GM18508 (cell line): Measurements from ENCODE around the gene PTRH1.
"Not testable (repeated sequence)": the region's sequence is repeated elsewhere in the genome, so short reads cannot be mapped to it uniquely, and the experiment has no call there.

Experiments
- ATAC-seq: cut with Tn5 transposase; IDR thresholded peaks from one replicate; pipeline ENCODE4 v1.9.1; 2021; ENCODE audit warnings: moderate number of reproducible peaks; ENCODE audit not compliant: insufficient read depth, unreplicated experiment

Gene PTRH1, protein sequence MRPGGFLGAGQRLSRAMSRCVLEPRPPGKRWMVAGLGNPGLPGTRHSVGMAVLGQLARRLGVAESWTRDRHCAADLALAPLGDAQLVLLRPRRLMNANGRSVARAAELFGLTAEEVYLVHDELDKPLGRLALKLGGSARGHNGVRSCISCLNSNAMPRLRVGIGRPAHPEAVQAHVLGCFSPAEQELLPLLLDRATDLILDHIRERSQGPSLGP

DNA sequence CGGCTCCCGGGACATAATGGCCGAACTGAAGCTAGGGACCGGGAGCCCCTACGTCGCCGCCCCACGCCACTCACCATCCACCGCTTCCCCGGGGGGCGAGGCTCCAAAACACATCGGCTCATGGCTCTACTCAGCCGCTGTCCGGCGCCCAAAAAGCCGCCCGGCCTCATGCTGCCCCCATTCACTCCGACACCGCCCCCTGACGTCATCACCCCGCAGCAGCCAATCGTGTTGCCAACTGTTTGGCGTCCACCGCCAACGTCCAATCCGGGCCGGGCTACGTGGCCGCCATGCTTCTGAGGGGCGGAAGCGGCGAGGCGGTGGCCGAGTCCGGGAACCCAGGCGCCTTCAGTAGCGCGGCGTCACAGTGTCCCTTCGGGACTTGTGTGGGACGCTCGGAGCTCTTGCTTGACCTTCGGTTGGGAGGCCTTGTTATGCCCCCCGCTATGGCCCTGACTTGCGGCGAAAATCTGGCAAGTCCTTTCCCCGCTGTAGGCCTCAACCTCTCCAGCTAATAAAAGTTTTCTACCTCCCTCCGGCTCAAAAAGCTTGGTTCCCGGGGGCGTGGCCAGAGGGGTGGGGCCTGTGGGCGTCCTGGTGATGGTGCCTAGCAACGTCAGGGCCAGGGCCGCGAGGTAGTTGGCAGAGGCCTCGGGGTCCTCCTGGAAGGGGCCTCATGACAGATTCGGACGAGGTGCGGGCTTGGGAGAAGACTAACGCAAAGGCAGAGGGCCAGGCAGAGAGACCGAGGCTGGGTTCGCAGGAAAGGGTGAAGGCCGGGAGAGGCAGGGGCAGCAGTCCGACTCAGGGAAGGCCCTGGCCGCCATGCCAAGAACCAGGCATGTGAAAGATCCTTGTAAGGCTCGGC is at the start of gene PTRH1, which contains the start of gene TTC16:
Gene PTRH1 (minus strand): TSS at position 194 of the 868 bp plus-strand sequence. CDS start 24 bp downstream, at position 170.
Gene TTC16 (plus strand): TSS at position 610 of the 868 bp plus-strand sequence. CDS start 67 bp downstream, at position 677.
- ATAC-seq, result peak; percentile 58

DNA sequence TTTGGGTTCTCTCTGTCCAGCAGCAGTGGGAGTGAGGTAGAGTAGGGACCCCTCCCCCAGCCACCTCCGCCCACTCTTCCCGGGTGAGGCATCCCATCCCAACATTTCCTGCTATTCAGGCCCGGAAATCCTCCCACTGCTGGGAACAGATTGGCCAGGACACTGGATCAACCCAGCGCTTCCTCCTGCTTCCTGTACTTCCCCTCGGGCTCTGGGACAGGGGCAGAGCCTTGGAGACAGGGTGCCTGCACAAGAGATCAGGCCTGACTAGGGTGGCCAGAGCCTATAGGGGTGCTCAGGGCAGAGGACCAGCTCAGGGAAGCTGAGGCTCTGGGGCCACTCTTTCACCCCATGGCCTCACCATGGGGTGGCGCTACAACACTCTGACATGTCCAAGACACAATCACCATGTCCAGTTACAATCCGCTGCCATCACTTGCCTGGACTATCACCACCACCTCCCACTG is 48.5 kb upstream of the PTRH1 start:
- no peak for ATAC-seq

DNA sequence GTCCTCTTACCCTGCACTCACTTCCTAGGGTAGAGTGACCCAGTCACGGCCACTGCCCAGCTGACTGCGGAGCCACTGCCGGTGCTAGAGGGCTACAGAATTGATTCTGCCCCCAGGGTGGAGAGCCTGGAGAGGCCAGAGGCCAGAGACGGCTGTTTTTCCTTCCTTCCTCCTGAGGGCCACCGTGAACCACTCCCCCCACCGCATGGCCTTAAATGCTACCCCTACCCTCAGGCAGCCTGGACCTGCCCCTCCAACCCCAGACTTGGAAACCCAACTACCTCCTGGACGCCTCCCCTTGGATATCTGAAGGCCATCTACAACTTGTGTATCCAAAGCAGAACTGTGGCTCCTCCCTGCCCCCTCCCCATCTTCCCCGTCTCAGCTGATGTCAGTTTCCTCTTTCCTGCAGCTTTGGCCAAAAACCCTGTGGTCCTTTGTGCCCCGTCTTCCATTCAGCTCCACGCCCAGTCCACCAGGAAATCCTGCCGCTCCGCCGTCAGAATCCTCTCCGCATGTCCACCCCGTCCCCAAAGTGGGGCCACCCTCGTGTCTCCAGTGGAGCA is 46.7 kb upstream of the PTRH1 start:
- ATAC-seq, result no peak

DNA sequence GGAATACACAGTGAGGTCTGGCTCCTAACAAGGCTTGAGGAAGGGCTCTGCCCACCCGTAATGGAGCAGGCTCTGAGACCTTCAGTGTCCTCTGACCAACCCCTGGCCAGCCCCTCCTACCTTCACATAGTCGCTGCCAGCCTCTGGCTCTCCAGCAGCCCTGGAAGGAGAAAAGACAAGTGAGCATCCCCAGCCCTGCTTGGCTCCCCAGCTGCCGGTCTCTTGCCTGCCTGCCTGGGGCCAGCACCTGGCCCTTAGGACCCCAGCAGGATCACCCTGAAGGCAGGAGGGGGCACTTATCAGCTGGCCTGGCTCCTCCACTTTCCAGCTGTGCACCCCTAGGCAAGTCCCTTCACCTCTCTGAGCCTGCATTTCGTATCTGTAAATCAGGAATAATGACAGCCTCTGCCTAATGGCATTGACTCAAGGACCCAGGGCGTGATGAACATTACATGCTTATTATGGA is 46.1 kb upstream of the PTRH1 start:
- no peak for ATAC-seq

DNA sequence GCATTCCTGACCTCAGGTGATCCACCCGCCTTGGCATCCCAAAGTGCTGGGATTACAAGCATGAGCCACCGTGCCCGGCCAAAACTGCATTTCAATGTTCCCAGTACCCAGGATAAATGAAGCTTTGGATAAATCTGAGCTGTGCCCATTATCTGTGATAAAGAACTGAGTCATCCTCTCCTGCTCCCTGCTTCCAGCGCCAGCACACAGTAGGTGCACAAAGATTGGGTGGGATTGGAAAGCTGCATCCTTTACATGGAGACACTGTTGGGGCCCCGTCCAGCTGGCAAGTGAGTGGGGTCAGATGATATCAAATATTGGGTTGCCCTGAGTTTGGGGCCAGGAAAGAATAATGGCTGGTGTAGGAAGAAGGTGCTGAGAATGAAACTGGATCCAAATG is 45.6 kb upstream of the PTRH1 start:
- no peak for ATAC-seq

DNA sequence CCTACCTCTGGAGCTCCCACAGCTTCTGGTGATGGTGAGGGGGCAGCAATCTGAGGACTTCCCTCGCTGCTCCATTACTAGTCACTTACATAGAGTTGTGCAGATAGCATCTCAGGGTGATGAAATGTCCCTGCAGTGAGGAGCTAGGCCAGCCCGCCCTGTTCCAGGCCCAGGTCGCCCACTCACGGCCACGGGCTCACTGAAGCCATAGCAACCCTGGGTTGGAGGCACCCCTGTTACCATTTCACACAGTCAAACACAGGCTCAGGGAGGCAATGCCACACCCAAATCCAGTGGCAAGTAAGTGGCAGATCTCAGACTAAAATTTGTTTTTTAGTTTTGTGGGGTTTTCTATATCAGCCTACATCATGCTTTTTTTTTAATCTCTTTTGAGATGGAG is 43.4 kb upstream of the PTRH1 start:
- no peak for ATAC-seq

DNA sequence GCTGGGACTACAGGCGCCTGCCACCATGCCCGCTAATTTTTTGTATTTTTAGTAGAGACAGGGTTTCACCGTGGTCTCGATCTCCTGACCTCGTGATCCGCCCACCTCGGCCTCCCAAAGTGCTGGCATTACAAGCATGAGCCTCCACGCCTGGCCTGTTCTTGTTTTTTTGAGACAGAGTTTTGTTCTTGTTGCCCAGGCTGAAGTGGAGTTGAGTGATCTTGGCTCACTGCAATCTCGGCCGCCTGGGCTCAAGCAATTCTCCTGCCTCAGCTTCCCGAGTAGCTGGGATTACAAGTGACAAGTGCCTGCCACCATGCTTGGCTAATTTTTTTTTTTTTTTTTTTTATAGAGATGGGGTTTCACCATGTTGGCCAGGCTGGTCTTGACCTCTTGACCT is 41.3 kb upstream of the PTRH1 start:
- not testable (repeated sequence) for ATAC-seq

DNA sequence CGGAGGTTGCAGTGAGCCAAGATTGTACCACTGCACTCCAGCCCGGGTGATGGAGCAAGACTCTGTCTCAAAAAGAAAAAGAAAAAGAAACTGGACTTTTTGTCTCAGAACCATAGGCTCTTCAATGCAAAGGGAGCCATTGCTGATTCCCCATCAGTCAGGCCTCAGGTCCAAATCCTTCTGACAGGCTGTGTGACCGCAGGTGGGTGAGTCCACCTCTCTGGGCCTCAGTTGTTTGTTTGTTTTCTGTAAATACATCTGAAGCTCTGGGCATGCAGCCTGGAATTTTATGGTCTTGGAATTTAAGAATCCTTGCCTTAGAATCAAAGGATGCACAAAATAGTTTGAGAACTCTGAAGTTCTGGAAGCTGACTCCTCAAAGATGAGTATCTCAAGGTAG is 40.8 kb upstream of the PTRH1 start:
- no peak for ATAC-seq

DNA sequence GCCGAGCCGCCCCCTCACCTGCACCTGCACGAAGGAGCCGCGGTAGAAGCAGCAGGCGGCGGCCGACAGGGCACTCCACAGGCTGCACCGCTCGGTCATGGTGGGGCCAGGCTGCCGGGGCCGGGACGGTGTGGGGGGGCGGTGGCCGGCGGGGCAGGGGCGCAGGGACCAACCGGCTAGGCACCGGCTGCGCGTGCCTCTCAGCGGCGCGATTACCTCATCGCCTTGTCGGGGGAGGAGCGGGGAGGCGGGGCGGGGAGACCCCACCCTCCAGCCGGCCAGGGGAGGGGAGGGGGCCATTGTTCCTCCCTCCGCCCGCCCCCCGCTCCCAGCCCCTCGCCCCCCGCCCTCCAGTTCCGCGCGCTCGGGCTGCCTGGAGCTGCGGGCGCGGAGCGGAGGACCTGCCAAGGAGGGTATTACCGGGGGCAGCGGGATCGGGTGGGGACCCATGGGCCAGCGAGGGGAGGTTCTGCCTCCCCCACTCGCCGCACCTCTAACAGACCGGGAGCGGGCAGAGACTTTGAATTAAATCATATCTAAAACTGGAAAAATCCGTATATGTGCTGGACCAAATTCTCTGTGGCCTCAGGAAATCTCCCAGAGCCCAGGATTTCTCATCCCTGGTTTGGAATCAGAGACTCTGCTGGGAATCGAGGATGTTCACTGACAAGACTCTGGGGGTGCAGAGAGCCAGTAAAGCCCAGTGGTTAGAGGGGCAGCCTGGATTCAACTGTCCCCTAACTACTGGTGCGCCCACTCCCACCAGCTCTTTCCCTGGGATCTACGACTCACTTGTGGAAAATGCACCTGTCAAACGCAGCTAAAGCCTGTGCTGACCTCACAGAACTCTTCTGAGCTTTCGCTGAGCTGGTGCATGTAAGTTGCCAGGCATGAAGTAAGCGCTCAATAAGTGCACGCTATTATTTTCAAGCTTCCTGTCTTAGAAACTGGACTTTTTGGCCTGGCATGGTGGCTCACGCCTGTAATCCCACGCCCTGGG is 39.9 kb upstream of the PTRH1 start:
- no peak for ATAC-seq

DNA sequence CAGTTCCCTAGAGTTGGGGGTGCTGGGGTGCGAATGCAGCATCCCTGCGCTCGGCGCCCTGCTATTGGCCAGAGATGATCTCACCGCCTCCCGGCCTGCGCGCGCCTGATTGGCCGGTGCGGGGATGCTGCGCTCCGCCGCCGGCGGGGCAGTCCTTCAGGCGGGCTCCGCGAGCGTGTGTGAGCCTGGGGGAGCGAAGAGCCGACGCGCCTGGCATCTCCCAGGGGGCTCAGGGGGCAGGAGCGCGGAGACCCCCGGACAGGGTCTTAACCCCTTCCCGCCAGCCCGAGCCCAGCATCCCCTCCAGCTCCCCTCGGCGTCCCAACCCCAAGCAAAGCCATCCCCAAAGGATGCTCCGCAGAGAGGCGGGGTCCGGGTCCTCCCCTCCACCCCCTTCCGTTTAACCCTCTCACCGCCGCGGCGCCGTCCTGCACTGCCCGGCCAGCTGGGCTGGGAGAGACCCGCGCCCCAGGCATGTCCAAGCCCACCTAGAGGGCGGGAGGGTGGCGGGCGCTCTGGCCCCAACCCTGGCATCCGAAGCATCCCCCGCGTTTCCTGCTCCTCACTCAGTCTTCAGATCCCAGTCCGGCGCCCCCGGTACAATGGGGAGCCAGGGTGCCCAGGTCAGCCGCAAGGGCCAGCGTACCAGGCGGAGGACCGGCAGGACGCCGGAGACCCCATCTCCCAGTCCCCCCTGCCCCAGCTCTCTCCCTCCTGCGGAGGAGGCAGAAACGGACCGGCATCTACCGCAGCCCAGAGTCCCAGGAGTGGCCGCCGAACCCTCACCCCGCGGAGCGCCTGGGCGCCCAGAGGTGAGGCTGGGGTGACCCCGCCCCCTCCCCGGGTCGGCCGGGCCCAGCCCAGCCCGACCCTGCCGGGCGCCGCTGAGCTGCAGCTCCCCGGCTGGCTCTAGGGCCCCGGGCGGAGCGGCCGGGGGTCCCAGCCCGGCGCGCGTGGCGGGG is 38.9 kb upstream of the PTRH1 start:
- ATAC-seq, result no peak

DNA sequence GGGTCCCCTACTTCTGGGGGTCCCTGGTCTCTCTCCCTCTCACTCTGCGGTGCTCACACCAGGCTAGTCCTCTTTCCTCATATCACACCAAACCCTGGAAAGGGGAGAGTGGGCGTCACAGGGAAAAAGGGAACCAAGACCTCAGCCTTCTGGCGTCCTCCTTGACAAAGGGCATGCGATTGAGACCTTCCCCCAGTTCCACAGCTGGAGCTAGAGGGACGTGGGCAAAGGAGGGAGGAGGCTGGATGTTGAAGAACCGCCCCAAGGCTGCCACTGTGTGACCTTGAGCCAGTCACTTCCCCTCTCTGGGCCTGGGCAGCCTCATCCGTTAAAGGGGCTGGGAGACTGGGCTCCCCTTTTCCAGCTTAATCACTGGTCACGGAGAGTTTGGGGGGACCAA is 38.2 kb upstream of the PTRH1 start:
- ATAC-seq, result no peak

DNA sequence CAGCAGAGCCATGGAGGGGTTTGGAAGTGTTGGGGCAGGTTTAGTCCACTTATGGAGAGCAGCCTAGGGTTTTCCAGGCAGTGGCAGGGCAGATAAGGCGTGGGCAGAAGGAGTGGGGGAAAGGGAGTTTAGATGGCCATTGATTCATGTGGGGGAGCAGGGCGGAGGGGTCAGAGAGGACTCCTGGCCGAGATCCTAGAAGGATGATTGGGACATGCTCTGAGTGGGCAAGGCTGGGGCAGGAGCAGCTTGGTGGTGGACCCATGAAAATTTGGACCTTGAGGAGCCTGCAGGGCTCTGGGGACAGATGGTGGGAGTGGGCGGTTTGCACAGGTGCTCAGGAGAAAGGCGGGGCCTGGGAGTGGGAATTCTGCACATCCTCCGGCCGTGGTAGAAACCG is 37.7 kb upstream of the PTRH1 start:
- no peak for ATAC-seq

DNA sequence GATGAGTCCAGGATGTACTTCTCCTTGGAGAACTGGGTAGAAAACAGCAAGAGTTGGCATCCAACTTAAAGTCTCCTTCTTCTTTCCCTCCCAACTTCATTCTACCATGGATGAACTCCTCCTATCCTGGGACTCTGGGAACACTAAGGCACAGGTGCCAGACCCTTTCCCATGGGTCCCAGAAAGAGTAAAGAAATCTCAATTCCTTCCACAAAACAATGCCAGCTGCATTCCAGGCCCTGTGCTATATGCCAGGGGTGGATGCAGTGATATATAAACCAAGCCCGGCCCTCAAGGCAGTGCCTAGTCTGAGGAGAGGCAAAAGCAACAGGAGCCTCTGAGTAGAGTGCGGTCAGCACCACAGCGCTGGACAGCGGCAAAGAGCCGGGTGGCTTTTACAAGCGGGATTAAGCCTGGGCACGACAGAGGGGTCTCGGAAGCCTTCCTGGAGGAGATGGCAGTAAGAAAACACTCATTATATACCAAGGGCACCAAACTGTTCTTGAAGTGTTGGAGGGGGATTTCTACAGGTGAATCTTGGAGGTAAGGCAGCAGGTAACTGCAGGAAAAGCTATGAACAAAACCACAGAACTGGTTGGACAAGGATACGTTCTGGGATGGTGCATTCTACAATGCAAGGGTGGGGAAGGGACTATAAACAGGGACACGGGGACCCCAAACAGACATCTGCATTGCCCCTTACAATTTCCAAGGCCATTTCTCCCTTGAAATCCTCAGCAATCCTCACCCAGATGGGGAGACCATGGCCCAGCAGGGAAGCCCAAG is 36.0 kb upstream of the PTRH1 start:
- ATAC-seq, result no peak

DNA sequence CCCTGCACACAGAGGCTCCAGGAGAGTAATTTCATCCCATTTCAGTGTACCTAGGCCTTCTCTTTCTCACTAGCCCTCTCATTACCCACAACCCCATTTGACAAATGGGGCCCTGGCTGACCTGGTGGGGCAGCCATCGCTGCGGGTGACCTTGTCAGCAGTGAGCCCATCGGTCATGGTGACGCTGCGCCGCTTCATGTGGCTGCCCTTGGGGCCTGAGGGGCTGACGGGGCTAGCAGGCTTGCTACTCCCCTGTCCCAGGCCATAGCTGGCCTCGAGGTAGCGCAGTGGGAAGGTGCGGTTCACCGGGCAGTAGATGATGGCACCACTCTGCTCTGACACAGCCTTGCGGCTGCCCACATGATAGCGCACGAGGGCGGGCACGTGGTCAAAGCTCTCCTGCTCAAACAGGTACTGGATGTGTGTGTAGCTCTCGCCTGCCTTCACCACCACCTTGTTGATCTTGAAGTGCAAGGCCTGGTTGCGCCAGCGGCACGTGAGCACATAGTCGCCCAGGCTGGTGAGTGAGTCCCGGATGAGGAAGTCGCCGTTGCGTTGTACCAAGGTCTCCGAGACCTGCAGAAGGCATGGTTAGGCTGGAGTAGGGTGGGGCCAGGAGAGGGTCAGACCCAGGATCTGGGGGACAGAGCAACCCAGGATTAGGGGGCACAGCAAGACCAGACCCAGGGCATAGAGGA is 33.8 kb upstream of the PTRH1 start:
- no peak for ATAC-seq

DNA sequence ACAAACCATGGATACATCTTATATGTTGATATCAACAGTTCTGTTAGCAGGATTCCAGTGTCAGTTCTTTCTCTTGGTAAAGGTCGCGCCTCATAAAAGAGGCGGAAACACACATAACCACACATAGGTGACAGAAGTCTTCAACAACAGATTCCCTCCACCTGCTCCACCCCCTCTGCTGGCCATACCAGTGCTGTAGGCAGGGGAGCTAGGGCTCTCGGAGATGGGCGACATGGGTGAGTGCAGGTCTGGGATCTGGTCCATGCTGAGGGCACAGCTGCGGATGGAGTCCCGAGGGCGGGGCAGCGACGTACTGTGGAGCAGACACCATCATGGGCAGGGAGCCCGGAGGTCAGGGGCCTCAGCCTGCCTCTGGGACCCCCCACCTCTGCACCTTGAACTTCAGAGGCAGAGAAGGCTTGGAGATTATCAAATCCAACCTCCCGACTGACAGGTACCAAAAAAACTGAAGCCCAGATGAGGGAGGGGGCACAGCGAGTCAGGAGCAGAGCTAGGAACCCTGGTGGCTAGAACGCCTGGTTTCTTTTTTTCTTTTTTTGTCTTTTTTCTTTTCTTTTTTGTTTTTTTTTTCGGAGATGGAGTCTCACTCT is 31.6 kb upstream of the PTRH1 start:
- no peak for ATAC-seq

DNA sequence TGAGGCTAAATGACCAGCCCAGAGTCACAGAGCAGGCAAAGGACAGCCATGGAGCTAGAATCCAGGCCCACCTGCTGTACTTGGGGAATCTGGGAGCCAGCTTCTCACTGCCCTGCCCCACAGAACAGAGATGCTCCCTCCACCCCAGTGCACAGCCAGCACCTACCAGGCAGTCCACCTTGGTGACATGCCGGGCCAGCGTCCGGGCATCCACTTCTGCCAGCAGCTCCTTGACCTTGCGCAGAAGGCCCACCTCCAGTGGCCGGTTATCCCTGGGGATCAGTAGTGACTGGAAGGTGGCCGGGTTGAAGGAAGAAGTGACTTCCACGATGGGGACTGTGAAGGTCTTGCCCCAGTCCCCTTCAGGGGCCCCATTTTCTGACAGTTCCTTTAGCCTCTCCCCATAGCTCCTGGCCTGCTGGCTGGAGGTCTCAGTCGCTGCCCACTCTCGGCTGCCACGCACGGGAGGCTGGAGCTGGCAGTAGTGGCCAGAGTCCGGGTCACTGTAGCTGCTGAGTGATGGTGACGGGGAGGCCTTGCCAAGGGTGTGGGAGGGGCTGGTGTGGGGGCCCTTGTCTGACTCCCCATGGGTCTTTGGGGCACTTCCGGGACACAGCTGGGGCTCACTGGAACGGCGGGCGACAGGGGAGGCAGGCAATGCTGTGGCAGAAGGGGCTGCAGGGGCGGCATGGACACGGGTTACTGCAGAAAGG is 29.1 kb upstream of the PTRH1 start:
- no peak for ATAC-seq
